Breast epithelium (tissue), 4 donors: ENCODE data around the gene CCDC148. TPM values are rescaled to one million over a fixed set of nuclear protein-coding genes. Genes with fewer than 3 reads are reported as not detected.

Source experiments
- DNase-seq, 2 donors: peaks; one replicate each; pipeline ENCODE4 v3.0.0-alpha.2; 2019; ENCODE audit warnings: low spot score in 2 of 2
- H3K27ac ChIP-seq, 2 donors: fragments of 200-600 bp; sonication (generic) in 1 of 2; one replicate each; pipeline ENCODE4 v1.5.1; 2016 to 2019; ENCODE audit warnings: mild to moderate bottlenecking in 1 of 2
- H3K27me3 ChIP-seq, 2 donors: fragments of 200-600 bp; sonication (generic) in 1 of 2; one replicate each; pipeline versions ENCODE4 v1.5.1 to v1.6.0; 2017 to 2019; ENCODE audit warnings: control low read depth in 1 of 2, mild to moderate bottlenecking in 1 of 2
- H3K36me3 ChIP-seq: fragments of 200-600 bp; one replicate; pipeline ENCODE4 v1.5.1; 2019
- H3K4me1 ChIP-seq, 2 donors: fragments of 200-600 bp; sonication (generic); one replicate each; pipeline ENCODE4 v1.5.1; 2016 to 2019; ENCODE audit warnings: control low read depth in 1 of 2
- H3K4me3 ChIP-seq, 3 donors: fragments of 200-600 bp; sonication (generic); 1 replicate in 2 of 3; 2 replicates in 1 of 3; pipeline ENCODE4 v1.5.1; 2016 to 2019; ENCODE audit warnings: mild to moderate bottlenecking in 3 of 3, moderate library complexity in 2 of 3
- H3K9me3 ChIP-seq, 2 donors: fragments of 200-600 bp; sonication (generic) in 1 of 2; one replicate each; pipeline ENCODE4 v1.5.1; 2016 to 2019; ENCODE audit warnings: control low read depth in 1 of 2
- CTCF ChIP-seq, 3 donors: fragments of 450-650 bp; IDR thresholded peaks; one replicate each; pipeline ENCODE4 v1.5.1; 2016 to 2017; ENCODE audit warnings: antibody characterized with exemption in 3 of 3, mild to moderate bottlenecking in 3 of 3, moderate library complexity in 3 of 3
- POLR2A ChIP-seq: fragments of 450-650 bp; IDR thresholded peaks from one replicate; pipeline ENCODE4 v1.6.1; 2016; ENCODE audit warnings: antibody characterized with exemption, mild to moderate bottlenecking, moderate library complexity
- POLR2AphosphoS5 ChIP-seq, 3 donors: sonication (generic); formaldehyde crosslinking; IDR thresholded peaks; one replicate each; pipeline ENCODE4 v1.6.1; 2017; ENCODE audit warnings: antibody characterized with exemption in 3 of 3
- intact Hi-C: fragments of 100-400 bp; cut with DNase I; formaldehyde crosslinking; loops from one replicate; pipeline ENCODE4 v1.15.1; 2023; ENCODE audit warnings: low total_unique reads
- total RNA-seq, 3 donors: library from RNA; depleted of rRNA; stranded (reverse); fragments of >200 nt; gene quantifications; one replicate each; pipeline ENCODE4 v1.1.0, GENCODE V29; 2016

Gene CCDC148
- total RNA-seq, 3 donors from 2014 or later = 1.4 to 9.8 (median 4.6) TPM

DNA sequence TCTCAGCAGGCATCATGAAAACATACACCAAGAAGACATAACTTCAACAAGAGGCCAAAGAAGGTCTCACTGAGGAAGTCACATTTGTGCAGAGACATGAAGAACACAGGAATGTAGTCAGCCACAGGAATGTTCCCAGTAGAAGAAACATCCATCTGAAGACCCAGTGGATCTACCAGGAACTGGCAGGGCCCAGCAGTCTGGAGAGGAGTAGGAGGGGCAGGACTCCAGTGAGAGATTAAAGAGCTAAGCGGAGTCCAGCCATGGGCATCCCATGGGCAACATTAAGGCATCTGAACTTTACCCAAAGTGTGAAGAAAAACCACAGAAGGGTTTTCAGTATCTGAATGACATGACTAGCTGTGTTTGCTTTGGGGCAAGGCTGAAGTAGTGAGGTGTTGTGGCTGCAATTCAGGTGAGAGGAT, 251.8 kb downstream of the CCDC148 start:
- intact Hi-C loops = no loop called here
- Histone ChIP-seq H3K36me3 (no peaks in the 10 kb centered on the region), H3K4me1 (no peaks in the 10 kb centered on the region), H3K4me3 (no peak overlapping the region), H3K27me3 (no peaks in the 10 kb centered on the region), H3K9me3 (no peaks in the 10 kb centered on the region), H3K27ac (no peak overlapping the region)
- no peak for DNase-seq
- no peak for TF ChIP-seq CTCF (IDR thresholded peaks at IDR 0.05)
- TF ChIP-seq POLR2AphosphoS5 (IDR thresholded peaks at IDR 0.05) = no peak
- TF ChIP-seq POLR2A = no peak

DNA sequence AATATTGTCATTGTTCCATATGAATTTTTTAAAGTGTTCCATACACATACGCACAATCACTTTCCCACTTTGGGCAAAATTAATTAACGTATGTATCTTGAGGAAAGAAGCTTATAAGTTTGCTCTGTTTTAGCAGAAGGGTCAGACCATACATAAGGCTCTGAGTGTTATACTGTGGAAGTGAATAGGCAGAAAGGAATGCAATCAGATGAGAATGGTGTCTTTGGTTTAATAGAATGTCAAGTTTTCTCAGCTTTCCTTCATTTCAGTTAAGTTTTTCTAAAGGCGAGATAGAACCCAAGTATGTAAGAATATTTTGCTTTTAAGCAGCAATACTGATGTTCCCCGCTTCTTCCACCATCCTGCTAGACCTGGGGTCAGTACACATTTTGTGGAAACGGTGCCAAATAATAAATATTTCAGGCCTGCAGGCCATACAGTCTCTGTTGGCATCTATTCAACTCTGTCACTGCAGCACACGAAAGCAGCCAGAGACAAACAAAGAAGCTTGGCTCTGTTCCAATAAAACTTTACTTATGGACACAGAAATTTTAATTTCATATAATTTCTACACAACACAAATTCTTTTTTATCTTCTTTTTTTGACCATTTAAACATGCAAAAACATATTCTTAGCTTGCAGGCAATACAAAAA, 254.3 kb downstream of the CCDC148 start:
- intact Hi-C loops = no loop called here
- no peaks in the 10 kb centered on the region for H3K27me3 ChIP-seq
- no peaks in the 10 kb centered on the region for H3K4me1 ChIP-seq
- no peaks in the 10 kb centered on the region for H3K9me3 ChIP-seq
- no peak overlapping the region for H3K27ac ChIP-seq
- H3K36me3 ChIP-seq = no peaks in the 10 kb centered on the region
- no peak for DNase-seq
- no peak overlapping the region for H3K4me3 ChIP-seq
- TF ChIP-seq CTCF (IDR thresholded peaks at IDR 0.05) (no peak), POLR2AphosphoS5 (IDR thresholded peaks at IDR 0.05) (peak in 1 of 3 donors; percentile 14), POLR2A (no peak)

DNA sequence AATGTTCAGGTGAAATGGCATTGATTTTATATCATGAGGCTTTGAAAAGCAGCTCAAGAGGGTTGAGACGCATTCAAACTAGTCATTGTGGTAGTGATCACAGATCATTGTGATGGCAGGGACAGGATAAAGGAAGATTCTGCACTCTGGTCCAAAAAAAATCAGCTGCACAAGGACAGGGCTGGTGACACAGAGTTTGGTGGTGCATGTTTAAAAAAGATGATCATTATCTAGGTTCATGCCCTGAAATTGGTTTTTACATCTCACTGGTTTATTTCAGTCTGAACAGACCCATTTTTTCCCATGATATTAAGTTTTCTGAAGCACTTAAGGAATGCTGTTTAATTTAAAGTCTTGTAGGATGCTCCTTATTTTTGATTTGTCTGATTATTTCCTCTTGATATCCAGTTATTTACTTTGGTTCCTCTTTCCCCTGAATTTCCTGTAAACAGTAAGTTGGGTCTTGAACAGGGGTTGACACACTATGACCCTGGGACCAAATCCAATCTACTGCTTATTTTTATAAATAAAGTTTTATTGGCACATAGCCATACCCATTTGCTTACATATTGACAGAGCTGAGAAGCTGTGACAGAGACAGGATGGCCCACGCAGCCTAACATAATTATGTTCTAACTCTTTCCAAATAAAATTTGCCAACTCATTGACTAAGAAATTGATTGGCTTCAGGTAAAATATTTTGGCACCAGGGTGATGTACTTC, 256.5 kb downstream of the CCDC148 start:
- no peaks in the 10 kb centered on the region for H3K9me3 ChIP-seq
- no peaks in the 10 kb centered on the region for H3K27me3 ChIP-seq
- H3K36me3 ChIP-seq = no peaks in the 10 kb centered on the region
- H3K4me1 ChIP-seq = no peaks in the 10 kb centered on the region
- DNase-seq = no peak
- no peak overlapping the region for H3K4me3 ChIP-seq
- intact Hi-C loops = no loop called here
- no peak overlapping the region for H3K27ac ChIP-seq
- TF ChIP-seq CTCF (IDR thresholded peaks at IDR 0.05) = no peak
- no peak for TF ChIP-seq POLR2A
- no peak for TF ChIP-seq POLR2AphosphoS5 (IDR thresholded peaks at IDR 0.05)

- Histone ChIP-seq H3K9me3 (no peaks in the 10 kb centered on the region), H3K27ac (peak overlapping the region in 1 of 2 donors; percentile 16), H3K4me1 (no peaks in the 10 kb centered on the region), H3K4me3 (no peak overlapping the region), H3K36me3 (no peaks in the 10 kb centered on the region), H3K27me3 (no peaks in the 10 kb centered on the region)
- peak in 1 of 2 donors; percentile 28 for DNase-seq
- TF ChIP-seq POLR2A = no peak
- TF ChIP-seq POLR2AphosphoS5 (IDR thresholded peaks at IDR 0.05) = no peak
- no peak for TF ChIP-seq CTCF (IDR thresholded peaks at IDR 0.05)
- intact Hi-C loops = no loop called here
These were observed 258.6 kb downstream of the CCDC148 start for GRCh38 chr2:158197940-158198339.

DNA sequence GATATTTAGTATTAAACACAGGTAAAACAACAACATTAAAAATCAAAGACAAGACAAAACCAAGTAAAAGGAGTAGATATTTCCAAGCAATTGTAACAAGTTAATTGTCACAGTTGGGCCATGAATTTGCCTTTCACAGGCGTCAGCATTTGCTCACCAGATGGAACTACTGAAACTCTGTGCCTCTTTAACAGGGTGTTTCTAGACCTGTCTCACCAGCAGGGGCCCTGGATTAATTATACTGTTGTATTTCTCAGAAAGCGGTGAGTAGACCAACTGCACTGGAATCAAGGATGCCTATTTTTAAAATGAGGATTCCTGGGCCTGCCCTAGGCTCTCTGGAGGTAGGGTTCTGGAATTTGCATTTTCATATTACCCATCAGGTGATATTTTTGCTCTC, 262.3 kb downstream of the CCDC148 start:
- Histone ChIP-seq H3K27ac (no peak overlapping the region), H3K27me3 (no peaks in the 10 kb centered on the region), H3K4me3 (no peak overlapping the region), H3K36me3 (no peaks in the 10 kb centered on the region), H3K9me3 (no peaks in the 10 kb centered on the region), H3K4me1 (no peaks in the 10 kb centered on the region)
- no peak for DNase-seq
- TF ChIP-seq POLR2A (no peak), POLR2AphosphoS5 (IDR thresholded peaks at IDR 0.05) (no peak), CTCF (IDR thresholded peaks at IDR 0.05) (no peak)
- intact Hi-C loops = no loop called here
